K562 (cell line): Measurements from ENCODE around the gene HLA-DMB. TPM values are rescaled to one million over a fixed set of nuclear protein-coding genes. Genes with fewer than 3 reads are reported as not detected.

Experiments used
- ATF4 ChIP-seq: fragments of 450-650 bp; formaldehyde crosslinking; IDR thresholded peaks from 2 replicates; pipeline ENCODE4 v1.4.0; 2022; ENCODE audit warnings: mild to moderate bottlenecking, moderate library complexity
- BACH1 ChIP-seq: fragments of 200-800 bp; sonication (Bioruptor generic); IDR thresholded peaks from 2 replicates; pipeline ENCODE4 v1.6.1; 2016; ENCODE audit warnings: missing genetic modification characterization, missing compliant biosample characterization
- CC2D1A ChIP-seq: fragments of 450-650 bp; IDR thresholded peaks from 2 replicates; pipeline ENCODE4 v1.6.1; 2017; ENCODE audit warnings: mild to moderate bottlenecking
- CREB5 ChIP-seq: fragments of 250-450 bp; sonication (Bioruptor Pico); IDR thresholded peaks from 2 replicates; pipeline ENCODE4 v1.5.0; 2020; ENCODE audit warnings: mild to moderate bottlenecking
- DMBX1 ChIP-seq: fragments of 250-450 bp; sonication (Bioruptor Pico); IDR thresholded peaks from 2 replicates; pipeline ENCODE4 v1.8.0; 2022; ENCODE audit warnings: inconsistent platforms, mild to moderate bottlenecking, moderate library complexity, borderline replicate concordance
- HCFC1 ChIP-seq: IDR thresholded peaks from 2 replicates; pipeline ENCODE4 v1.6.1; 2012; ENCODE audit warnings: low read depth, low read length, improper control_type of control experiment
- HOXB6 ChIP-seq: fragments of 250-450 bp; sonication (Bioruptor Pico); IDR thresholded peaks from 2 replicates; pipeline ENCODE4 v1.5.1; 2022; ENCODE audit warnings: mild to moderate bottlenecking, borderline replicate concordance
- MBD1 ChIP-seq: fragments of 250-450 bp; sonication (Bioruptor Pico); IDR thresholded peaks from 2 replicates; pipeline ENCODE4 v1.8.0; 2022; ENCODE audit warnings: inconsistent platforms
- MLLT1 ChIP-seq, 2 experiments: fragments of 450-650 bp; IDR thresholded peaks; 2 replicates each; pipeline ENCODE4 v1.6.1; 2016
- SNIP1 ChIP-seq: fragments of 450-650 bp; IDR thresholded peaks from 2 replicates; pipeline ENCODE4 v1.7.1; 2017; ENCODE audit warnings: low read depth, mild to moderate bottlenecking
- TARDBP ChIP-seq: fragments of 450-650 bp; IDR thresholded peaks from 2 replicates; pipeline ENCODE4 v1.6.1; 2016
- TCF15 ChIP-seq: fragments of 250-450 bp; sonication (Bioruptor Pico); IDR thresholded peaks from 2 replicates; pipeline ENCODE4 v1.8.0; 2022; ENCODE audit warnings: moderate library complexity, mild to moderate bottlenecking, inconsistent platforms
- TEAD2 ChIP-seq: fragments of 450-650 bp; IDR thresholded peaks from 2 replicates; pipeline ENCODE4 v1.6.1; 2016; ENCODE audit warnings: missing genetic modification characterization, control low read depth, missing compliant biosample characterization
- TFAP4 ChIP-seq: sonication (generic); formaldehyde crosslinking; IDR thresholded peaks from 2 replicates; pipeline ENCODE4 v1.8.0; 2022; ENCODE audit warnings: missing genetic modification reagents, mild to moderate bottlenecking, moderate library complexity, borderline replicate concordance
- TRIM25 ChIP-seq: fragments of 450-650 bp; IDR thresholded peaks from 2 replicates; pipeline ENCODE4 v1.7.0; 2016; ENCODE audit warnings: borderline replicate concordance
- ZNF134 ChIP-seq: fragments of 250-450 bp; sonication (Bioruptor Pico); conservative IDR thresholded peaks from 2 replicates; pipeline ENCODE4 v1.4.0; 2020
- ZNF23 ChIP-seq: fragments of 250-450 bp; sonication (Bioruptor Pico); IDR thresholded peaks from 2 replicates; pipeline ENCODE4 v1.4.0; 2020; ENCODE audit warnings: mild to moderate bottlenecking
- ZNF263 ChIP-seq: sonication (generic); formaldehyde crosslinking; IDR thresholded peaks from 2 replicates; pipeline ENCODE4 v1.8.0; 2022; ENCODE audit warnings: mild to moderate bottlenecking, missing genetic modification reagents, borderline replicate concordance
- polyA plus RNA-seq, 8 experiments: library from polyadenylated mRNA; depleted of rRNA in 4 of 8; stranded (reverse) in 5 of 8; unstranded in 3 of 8; fragments of >200 nt; fragmentation: Nextera tagmentation in 2 of 8; fragmentation: Illumina TruSeq in 1 of 8; extraction: Ambion mirVana in 2 of 8; extraction: Trizol in 1 of 8; gene quantifications; 2 replicates each; pipeline versions ENCODE4 v1.2.1 to v1.2.3, GENCODE V29; 2011 to 2014; ENCODE audit warnings: inconsistent platforms in 1 of 8, missing spikeins in 1 of 8
- total RNA-seq, 7 experiments: library from RNA; depleted of rRNA in 6 of 7; stranded (reverse); fragments of >200 nt in 6 of 7; fragmentation: Illumina TruSeq in 2 of 7; extraction: Trizol in 2 of 7; gene quantifications; 2 replicates each; pipeline versions ENCODE4 v1.2.1 to v1.2.3, GENCODE V29; 2011 to 2021; ENCODE audit warnings: low replicate concordance in 1 of 7

The HLA-DMB gene
- total and polyA plus RNA-seq, 9 of the 15 experiments (the other 6 are each of a cell fraction or from before 2014, with no cell fraction given) = 0.38 TPM; not detected in 8

GRCh38 chr6:32971242-32971580 lies 30.4 kb upstream of the HLA-DMB start (continued):
- TF ChIP-seq MLLT1 (IDR thresholded peaks at IDR 0.05) (peak; percentile 84 to 92; a peak in 3 of 4 replicates), TCF15 (no peak), ZNF23 (CRISPR knock-in tag) (no peak), CC2D1A (no peak), BACH1 (tag) (0 out of 2 replicates have a peak, but pooled peaks have one; percentile 77), SNIP1 (peak; percentile 65), ZNF263 (CRISPR knock-in tag) (no peak), CREB5 (CRISPR knock-in tag) (peak; percentile 46; the same call in 1 of the 2 replicates), TEAD2 (tag) (0 out of 2 replicates have a peak, but pooled peaks have one; percentile 42), TARDBP (no peak), ZNF134 (CRISPR knock-in tag) (0 out of 2 replicates have a peak, but pooled peaks have one; percentile 6), TFAP4 (CRISPR knock-in tag) (no peak), ATF4 (CRISPR knock-in tag) (peak; percentile 3; the same call in 1 of the 2 replicates), MBD1 (CRISPR knock-in tag) (no peak), HCFC1 (no peak), TRIM25 (peak; percentile 97; the same call in 1 of the 2 replicates), HOXB6 (CRISPR knock-in tag) (no peak), DMBX1 (no peak)
